Cortex of kidney (tissue), 1 donor: ENCODE measurements around the gene TP53AIP1.
"Not testable (repeated sequence)": the region's sequence is repeated elsewhere in the genome, so short reads cannot be mapped to it uniquely, and the experiment has no call there.

ENCODE experiments used
- DNase-seq: peaks from one replicate; lab custom pipeline; 2025; lab: John Stamatoyannopoulos, UW

Gene TP53AIP1

DNA sequence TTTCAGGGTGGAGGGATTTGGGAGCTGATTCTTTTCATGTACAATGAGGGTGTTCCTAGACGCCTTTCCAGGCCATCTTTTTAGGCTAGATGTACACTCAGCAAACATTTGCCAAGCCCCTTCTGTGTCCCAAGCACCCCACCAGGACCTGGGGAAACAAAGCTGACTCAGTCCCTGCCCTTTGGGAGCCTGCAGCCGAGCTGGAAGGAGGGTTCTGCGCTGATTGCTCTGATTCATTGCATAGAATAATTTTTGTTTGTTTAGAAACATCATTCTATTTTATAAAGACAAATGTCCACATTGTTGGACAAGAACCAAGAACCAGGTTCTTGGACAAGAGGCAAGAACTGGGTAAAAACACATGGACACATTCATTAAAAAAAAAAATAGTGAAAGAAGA, 16.7 kb downstream of the TP53AIP1 start:
- no peak for DNase-seq

DNA sequence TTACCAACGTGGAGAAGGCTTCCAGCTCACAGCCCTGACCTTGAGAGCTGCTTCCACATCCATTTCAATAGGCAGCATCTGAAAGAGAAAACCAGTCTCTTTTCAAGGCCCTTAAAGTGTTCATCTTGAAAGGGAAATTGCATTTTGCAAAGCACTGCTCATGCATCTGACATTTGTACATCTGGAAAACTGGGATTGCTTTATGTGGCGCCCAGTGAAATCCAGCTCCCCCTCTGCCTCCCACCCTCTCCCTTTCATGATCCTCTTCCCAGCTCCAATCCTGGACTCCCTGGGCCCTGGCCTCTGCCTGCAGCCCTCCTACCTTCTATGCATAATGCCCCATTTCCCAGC, 17.4 kb downstream of the TP53AIP1 start:
- DNase-seq = no peak

DNA sequence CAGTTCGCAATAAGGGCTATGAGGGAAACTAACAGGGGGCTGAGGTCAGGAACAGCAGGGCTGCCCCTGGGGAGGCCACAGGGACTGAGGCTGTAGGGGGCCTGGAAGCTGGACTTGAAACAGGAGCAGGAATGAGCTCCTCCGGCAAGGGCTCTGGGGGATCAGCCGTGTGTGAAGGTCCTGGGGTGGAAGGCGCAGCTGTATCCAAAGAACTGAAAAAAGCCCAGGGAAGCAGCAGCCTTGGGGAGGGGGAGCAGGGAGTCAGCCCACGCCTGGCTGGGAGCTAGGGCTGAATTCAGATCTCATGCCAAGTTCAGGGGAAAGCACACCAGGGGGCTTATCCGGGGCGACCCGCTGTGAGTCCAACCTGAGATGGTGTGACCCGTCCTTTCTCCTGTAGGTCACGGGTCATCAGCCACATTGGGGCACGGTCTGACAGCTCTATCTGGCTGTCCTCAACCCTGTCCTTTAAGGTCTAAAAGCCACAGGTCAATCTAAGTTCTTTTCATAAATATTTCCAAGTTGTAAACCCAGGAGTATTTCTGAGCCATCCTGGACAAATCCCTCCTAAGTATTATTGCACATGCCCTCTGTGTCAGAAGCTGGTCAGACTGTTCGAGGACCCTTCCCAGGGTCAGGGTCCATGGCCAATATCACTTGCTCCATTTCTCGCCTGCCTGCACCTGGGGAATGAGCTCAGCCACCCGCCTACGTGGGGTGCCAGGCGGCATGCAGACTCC, 18.0 kb downstream of the TP53AIP1 start:
- no peak for DNase-seq

DNA sequence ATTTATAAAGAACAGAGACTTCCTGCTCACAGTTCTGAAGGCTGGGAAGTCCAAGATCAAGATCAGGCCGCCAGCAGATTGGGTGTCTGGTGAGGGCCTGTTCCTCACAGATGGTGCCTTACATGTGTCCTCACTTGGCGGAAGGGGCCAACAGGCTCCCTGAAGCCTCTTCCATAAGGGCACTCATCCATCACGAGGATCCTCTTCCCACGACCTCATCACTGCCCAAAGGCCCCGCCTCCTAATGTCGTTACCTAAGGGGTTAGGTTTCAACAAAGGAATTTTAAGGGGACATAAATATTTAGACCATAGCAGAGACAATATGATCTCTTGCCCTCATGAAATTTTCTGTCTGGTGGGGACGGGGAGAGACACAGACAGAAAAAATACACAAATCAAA, 18.6 kb downstream of the TP53AIP1 start:
- DNase-seq = no peak

DNA sequence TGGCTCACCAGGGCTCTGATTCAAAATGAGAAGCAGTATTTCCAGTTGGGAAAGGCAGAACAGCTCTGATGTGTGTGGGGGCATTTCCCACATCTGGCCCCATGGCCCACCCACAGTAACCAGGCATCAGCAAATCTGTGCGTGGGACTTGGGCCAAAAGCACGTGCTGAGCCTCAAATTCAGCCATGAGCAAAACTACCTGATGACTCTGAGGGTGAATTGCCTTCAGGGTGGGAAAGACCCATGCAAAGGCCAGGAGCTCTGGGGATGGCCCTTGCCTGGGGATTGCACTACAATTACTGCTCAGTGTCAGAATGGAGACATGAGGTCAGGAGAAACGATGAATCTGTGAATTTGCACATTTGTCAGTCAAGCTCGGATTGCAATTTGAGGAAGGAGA, 20.9 kb downstream of the TP53AIP1 start:
- no peak for DNase-seq

DNA sequence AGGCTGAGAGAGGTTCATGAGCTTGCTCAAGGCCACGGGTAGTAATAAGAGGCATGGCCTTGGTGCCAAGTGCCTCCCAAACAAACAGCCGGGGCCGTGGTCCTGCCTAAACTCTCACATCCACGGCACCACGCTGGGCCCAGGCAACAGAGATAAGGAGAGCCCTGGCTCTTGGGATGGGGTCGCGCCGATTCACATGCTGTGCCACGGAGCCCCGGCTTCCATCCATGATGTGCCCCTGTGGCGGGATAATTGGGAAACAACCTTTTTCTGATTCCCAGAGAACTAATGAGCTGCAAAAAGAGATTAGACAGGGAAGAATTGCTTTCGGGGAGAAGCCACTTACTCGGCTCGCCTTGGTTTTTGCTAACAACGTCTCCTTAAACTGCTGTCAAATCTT, 22.0 kb downstream of the TP53AIP1 start:
- DNase-seq = no peak

GRCh38 chr11:128919635-128920034, 23.0 kb downstream of the TP53AIP1 start:
- DNase-seq = not testable (repeated sequence)

- DNase-seq = no peak
Measured at GRCh38 chr11:128919216-128919615, 23.5 kb downstream of the TP53AIP1 start.

GRCh38 chr11:128917144-128917724, 25.4 kb downstream of the TP53AIP1 start:
- no peak for DNase-seq

GRCh38 chr11:128916681-128917080, 26.0 kb downstream of the TP53AIP1 start:
- no peak for DNase-seq

DNA sequence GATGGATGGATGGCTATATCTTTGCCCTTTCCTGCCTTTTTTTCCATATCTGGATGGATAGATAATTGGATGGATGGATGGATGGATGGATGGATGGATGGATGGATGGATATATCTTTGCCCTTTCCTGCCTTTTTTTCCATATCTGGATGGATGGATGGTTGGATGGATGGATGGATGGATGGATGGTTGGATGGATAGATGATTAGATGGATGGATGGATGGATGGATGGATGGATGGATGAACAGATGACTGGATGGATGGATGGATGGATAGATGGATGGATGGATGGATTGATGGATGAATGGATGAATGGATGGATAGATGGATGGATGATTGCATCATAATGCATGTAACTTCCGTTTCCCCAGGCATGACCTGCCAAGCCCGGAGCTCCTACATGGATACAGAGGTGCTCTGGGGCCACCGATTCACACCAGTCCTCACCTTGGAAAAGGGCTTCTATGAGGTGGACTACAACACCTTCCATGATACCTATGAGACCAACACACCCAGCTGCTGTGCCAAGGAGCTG, 26.6 kb downstream of the TP53AIP1 start:
- no peak for DNase-seq

DNA sequence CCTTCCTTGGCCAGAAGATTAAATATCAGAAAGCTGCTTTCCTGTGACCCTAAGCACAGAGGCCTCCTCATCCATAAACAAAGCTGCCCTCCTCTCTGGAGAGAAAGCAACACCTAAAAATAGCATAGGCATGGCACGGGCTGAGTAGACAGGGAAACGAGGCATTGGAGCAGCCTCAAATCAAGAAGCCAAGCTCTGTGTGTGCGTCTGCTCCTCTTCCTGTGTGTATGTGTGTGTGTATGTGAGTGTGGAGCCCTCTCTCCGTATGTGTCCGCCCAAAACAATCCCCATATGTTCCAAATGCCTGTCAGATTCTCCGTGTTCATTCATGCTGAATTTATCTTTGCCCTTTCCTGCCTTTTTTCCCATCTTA, 27.5 kb downstream of the TP53AIP1 start:
- DNase-seq = no peak

DNA sequence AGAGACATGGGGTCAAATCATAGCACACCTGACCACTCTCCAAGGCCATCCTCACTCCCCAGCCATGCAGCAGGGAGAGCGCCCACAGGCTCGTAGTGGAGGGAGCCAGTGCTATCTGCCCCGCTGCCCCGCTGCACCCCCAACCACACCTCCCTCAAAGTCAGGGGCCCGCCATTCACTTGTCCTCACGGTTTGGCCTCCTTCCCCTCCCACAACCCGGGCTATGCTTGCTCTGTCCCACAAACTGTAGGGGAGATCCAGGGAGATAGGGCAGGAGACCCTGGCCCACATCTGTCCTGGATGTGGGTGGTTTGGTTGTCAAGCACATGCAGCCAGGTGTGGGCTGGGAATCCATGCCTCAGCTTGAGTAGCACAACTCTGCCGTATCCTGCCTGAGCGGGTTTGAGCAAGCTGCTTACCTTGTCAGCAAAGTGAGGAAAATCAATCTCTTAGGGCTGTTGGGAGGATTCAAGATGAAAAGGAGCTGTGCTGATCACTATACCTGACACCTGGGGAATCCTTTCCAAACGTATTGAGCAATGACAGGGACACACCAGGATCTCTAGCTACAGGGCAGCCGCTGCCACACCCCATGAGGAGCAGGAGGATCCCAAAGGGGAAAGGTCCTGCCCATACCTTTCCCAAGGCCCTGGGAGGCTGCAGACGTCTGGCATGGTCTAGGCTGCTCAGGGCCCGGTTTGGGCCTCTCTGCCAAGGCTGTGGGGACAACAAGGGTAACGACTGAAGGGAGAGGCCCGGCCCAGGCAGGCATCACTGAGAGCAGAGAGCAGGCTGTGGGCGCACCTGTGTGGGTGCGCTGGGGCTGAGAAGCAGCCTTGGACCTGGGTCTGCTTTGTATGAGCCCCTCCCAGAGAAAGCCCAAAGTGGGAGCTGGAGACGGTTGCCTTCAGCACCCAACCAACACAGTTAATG, 28.2 kb downstream of the TP53AIP1 start:
- no peak for DNase-seq

GRCh38 chr11:128913806-128914205, 28.9 kb downstream of the TP53AIP1 start:
- no peak for DNase-seq

GRCh38 chr11:128911701-128912100, 31.0 kb downstream of the TP53AIP1 start:
- no peak for DNase-seq

DNA sequence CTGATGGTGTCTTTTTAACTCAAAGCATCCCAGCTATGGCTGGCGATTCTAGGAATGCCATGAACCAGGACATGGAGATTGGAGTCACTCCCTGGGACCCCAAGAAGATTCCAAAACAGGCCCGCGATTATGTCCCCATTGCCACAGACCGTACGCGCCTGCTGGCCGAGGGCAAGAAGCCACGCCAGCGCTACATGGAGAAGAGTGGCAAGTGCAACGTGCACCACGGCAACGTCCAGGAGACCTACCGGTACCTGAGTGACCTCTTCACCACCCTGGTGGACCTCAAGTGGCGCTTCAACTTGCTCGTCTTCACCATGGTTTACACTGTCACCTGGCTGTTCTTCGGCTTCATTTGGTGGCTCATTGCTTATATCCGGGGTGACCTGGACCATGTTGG, 31.4 kb downstream of the TP53AIP1 start:
- DNase-seq = no peak

DNA sequence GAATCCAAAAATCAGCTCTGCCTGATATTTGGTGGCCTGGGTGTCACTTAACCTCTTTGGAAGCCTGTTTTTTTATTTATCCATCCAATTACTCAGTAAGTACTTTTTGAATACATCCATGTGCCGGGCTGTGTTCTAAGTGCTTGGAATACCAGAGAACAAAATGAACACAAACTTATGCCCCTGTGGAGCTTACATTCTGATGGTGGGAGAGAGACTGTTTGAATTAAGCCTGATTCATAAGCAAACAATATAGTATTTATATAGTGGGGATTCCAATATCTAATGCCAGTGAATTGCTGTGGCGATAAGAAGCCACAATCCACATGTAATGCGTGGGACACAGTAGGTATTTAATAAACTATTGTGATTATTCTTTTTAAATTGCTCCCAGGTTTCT, 32.1 kb downstream of the TP53AIP1 start:
- no peak for DNase-seq

GRCh38 chr11:128909438-128910125, 33.1 kb downstream of the TP53AIP1 start:
- no peak for DNase-seq

DNA sequence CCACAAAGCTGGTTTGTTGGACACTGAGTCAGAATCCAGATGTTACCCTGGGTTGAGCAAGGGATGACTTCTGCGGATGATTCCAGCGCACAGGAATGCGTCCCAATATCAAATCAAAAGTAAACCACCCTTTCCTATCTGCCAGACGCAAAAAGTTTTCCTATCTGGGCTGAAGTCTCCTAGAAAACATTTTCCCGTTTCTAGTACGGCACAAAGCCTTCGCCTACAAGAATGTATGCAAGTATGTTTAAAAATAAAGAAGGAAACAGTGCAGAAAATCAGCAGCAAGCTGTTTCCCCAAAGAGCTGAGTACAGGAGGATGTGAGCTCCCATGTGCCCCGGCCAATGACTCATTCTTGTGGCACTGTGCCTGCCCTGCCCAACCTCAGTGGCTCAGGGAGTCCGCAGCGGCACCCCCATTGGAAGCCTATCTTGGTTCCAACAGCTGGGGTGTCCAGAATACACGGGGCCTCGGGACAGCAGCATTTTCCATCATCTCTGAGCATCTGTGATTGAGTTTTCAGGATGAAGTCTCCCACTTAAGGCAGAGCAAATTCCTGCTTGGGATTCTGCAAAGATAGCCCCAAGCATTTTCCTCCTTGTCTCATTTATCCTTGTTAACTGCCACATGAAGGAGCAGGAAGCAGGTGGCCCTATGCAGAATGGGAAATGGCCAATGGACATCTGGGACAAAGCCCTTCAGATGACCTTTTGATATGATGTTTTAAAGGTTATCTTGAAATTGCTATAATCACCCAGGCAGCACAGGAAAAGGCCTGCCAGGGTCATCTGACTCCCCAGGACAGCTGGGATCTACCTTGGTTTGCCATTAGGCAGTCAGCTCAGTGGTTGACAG, 34.1 kb downstream of the TP53AIP1 start:
- DNase-seq = no peak

DNA sequence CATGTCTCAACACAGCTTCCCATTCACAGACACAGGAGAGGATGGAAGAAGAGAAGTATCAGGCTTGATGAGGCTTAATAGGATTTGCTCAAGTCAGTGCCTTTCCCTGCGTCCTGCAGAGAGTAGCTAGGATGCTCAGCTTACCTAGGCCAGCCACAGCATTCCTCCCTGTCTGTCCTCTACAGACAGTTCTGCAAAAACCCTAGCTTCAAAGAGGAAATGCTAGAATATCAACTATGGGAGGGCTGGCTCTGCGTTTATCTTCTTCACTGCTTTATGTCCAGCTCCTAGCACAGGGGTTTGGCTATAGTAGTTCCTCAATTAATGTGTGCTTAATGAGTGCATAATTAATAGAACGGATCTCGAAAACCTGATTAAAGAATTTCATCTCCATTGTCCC, 35.1 kb downstream of the TP53AIP1 start:
- no peak for DNase-seq
